AG09319 (cell line): ENCODE results near the gene SLC26A1.
"Not testable (repeated sequence)": the region's sequence is repeated elsewhere in the genome, so short reads cannot be mapped to it uniquely, and the experiment has no call there.

Source experiments
- DNase-seq: peaks from one replicate; pipeline ENCODE4 v3.0.0-alpha.2; 2010; ENCODE audit warnings: low read depth; ENCODE audit errors: extremely low read depth
- CTCF ChIP-seq: IDR thresholded peaks from 2 replicates; pipeline ENCODE4 v1.5.1; 2011; ENCODE audit warnings: low read depth, mild to moderate bottlenecking, inconsistent platforms, low read length, moderate library complexity

SLC26A1 gene

GRCh38 chr4:948936-949300 lies 44.3 kb downstream of the SLC26A1 start:
- no peak for TF ChIP-seq CTCF
- DNase-seq = no peak

- no peak for DNase-seq
- no peak for TF ChIP-seq CTCF
These were observed 44.9 kb downstream of the SLC26A1 start for GRCh38 chr4:948101-948935.

- DNase-seq = no peak
- TF ChIP-seq CTCF = no peak
These were observed 45.7 kb downstream of the SLC26A1 start for GRCh38 chr4:947491-947971.

- TF ChIP-seq CTCF = no peak
- no peak for DNase-seq
These were observed 46.4 kb downstream of the SLC26A1 start for GRCh38 chr4:946517-947471.

- no peak for DNase-seq
- TF ChIP-seq CTCF = no peak
These were observed 47.1 kb downstream of the SLC26A1 start for GRCh38 chr4:946103-946450.

- no peak for TF ChIP-seq CTCF
These were observed 47.7 kb downstream of the SLC26A1 start for GRCh38 chr4:945274-946102.

GRCh38 chr4:939508-939907 lies 53.7 kb downstream of the SLC26A1 start:
- not testable (repeated sequence) for DNase-seq

More at GRCh38 chr4:945274-946102, 47.7 kb downstream of the SLC26A1 start:
- DNase-seq = no peak
